HepG2 (cell line): ENCODE data around the gene GATAD2B. TPM values are rescaled to one million over a fixed set of nuclear protein-coding genes. Genes with fewer than 3 reads are reported as not detected.

Experiments
- ADNP ChIP-seq: sonication (generic); formaldehyde crosslinking; IDR thresholded peaks from 2 replicates; pipeline ENCODE4 v1.4.0; 2020; ENCODE audit warnings: missing genetic modification reagents
- ARHGAP35 ChIP-seq: sonication (generic); formaldehyde crosslinking; IDR thresholded peaks from 2 replicates; pipeline ENCODE4 v1.9.0; 2022; ENCODE audit warnings: mild to moderate bottlenecking, inconsistent platforms, moderate library complexity, missing genetic modification reagents, borderline replicate concordance
- ATF2 ChIP-seq: sonication (generic); formaldehyde crosslinking; IDR thresholded peaks from 2 replicates; pipeline ENCODE4 v1.4.0; 2020; ENCODE audit warnings: missing genetic modification reagents
- CREB3 ChIP-seq: sonication (generic); formaldehyde crosslinking; IDR thresholded peaks from 2 replicates; pipeline ENCODE4 v1.5.0; 2020; ENCODE audit warnings: missing genetic modification reagents
- ETS1 ChIP-seq: sonication (generic); formaldehyde crosslinking; IDR thresholded peaks from 2 replicates; pipeline ENCODE4 v1.4.0; 2020; ENCODE audit warnings: missing genetic modification reagents
- HCFC1 ChIP-seq: fragments of 150-350 bp; IDR thresholded peaks from 2 replicates; pipeline ENCODE4 v1.6.1; 2014; ENCODE audit warnings: low read depth, low read length
- HMGXB4 ChIP-seq, 2 experiments: sonication (generic) in 1 of 2; formaldehyde crosslinking in 1 of 2; IDR thresholded peaks; 2 replicates each; pipeline versions ENCODE4 v1.4.0 to v1.6.1; 2018 to 2020; ENCODE audit warnings: missing genetic modification reagents in 2 of 2, borderline replicate concordance in 1 of 2, low read depth in 1 of 2, mild to moderate bottlenecking in 1 of 2, missing biosample characterization in 1 of 2
- KDM1A ChIP-seq: IDR thresholded peaks from 2 replicates; pipeline ENCODE4 v1.6.1; 2016; ENCODE audit warnings: missing compliant biosample characterization
- MED8 ChIP-seq: sonication (generic); formaldehyde crosslinking; IDR thresholded peaks from 2 replicates; pipeline ENCODE4 v1.8.1; 2023; ENCODE audit warnings: mild to moderate bottlenecking, missing genetic modification reagents; ENCODE audit not compliant: insufficient replicate concordance
- ZFP36 ChIP-seq: fragments of 150-350 bp; IDR thresholded peaks from 2 replicates; pipeline ENCODE4 v1.6.1; 2018; ENCODE audit warnings: borderline replicate concordance, low read length, low read depth; ENCODE audit not compliant: partially characterized antibody
- ZFP62 ChIP-seq: sonication (generic); formaldehyde crosslinking; IDR thresholded peaks from 2 replicates; pipeline ENCODE4 v1.4.0; 2020; ENCODE audit warnings: missing genetic modification reagents
- ZFP82 ChIP-seq: sonication (generic); formaldehyde crosslinking; IDR thresholded peaks from 2 replicates; pipeline ENCODE4 v1.5.1; 2020; ENCODE audit warnings: mild to moderate bottlenecking, missing genetic modification reagents, borderline replicate concordance
- ZNF180 ChIP-seq: sonication (generic); formaldehyde crosslinking; IDR thresholded peaks from 2 replicates; pipeline ENCODE4 v1.4.0; 2020; ENCODE audit warnings: low read depth, missing genetic modification reagents, borderline replicate concordance
- polyA plus RNA-seq, 8 experiments: library from polyadenylated mRNA; depleted of rRNA in 3 of 8; stranded (reverse) in 7 of 8; unstranded in 1 of 8; fragments of >200 nt; fragmentation: Illumina TruSeq in 4 of 8; extraction: Trizol in 4 of 8; gene quantifications; 2 replicates each; pipeline versions ENCODE4 v1.2.1 to v1.2.3, GENCODE V29; 2011 to 2016; ENCODE audit warnings: low read depth in 4 of 8, missing spikeins in 1 of 8, mixed read lengths in 1 of 8; ENCODE audit not compliant: insufficient read depth in 1 of 8
- total RNA-seq, 5 experiments: library from RNA; depleted of rRNA; stranded (reverse); fragments of >200 nt; fragmentation: Illumina TruSeq; extraction: Trizol; gene quantifications; 2 replicates each; pipeline ENCODE4 v1.2.3, GENCODE V29; 2016; ENCODE audit warnings: low read depth in 1 of 5
- TF ChIP-seq, protein P1 (sequence below): sonication (generic); formaldehyde crosslinking; IDR thresholded peaks from 2 replicates; pipeline ENCODE4 v1.8.0; 2022; ENCODE audit warnings: missing genetic modification reagents, low read depth, mild to moderate bottlenecking, borderline replicate concordance
- TF ChIP-seq, protein P2 (sequence below): IDR thresholded peaks from 2 replicates; pipeline ENCODE4 v1.6.1; 2016; ENCODE audit warnings: low read depth, control low read depth
- TF ChIP-seq, protein P3 (sequence below): sonication (generic); formaldehyde crosslinking; IDR thresholded peaks from 2 replicates; pipeline ENCODE4 v1.5.0; 2020; ENCODE audit warnings: mild to moderate bottlenecking, missing genetic modification reagents, moderate library complexity

GATAD2B gene
- total and polyA plus RNA-seq, 2 of the 13 experiments (the other 11 are each of a cell fraction or from before 2014, with no cell fraction given) = 3.2 to 5.2 TPM

- TF ChIP-seq ZFP82 (CRISPR knock-in tag) (no peak; the same call in 1 of the 2 replicates), ARHGAP35 (CRISPR knock-in tag) (peak; percentile 63; the same call in 1 of the 2 replicates), KDM1A (CRISPR knock-in tag) (no peak), ETS1 (no peak), ZNF180 (CRISPR knock-in tag) (no peak), ATF2 (CRISPR knock-in tag) (no peak), HMGXB4 (CRISPR knock-in tag; IDR thresholded peaks at IDR 0.05; ENCODE audit: borderline replicate concordance in 1 of 2, low read depth in 1 of 2) (peak; percentile 39 to 75; a peak in 1 of 4 replicates), MED8 (CRISPR knock-in tag) (peak; percentile 60), ADNP (no peak), CREB3 (CRISPR knock-in tag) (no peak), ZFP36 (no peak), HCFC1 (no peak), ZFP62 (CRISPR knock-in tag) (no peak)
- TF ChIP-seq, protein P1, sequence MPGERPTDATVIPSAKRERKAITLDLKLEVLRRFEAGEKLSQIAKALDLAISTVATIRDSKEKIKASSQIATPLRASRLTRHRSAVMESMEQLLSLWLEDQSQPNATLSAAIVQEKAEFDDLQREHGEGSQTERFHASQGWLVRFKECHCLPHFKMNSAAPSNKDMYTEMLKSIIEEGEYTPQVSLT (CRISPR knock-in tag) = no peak
- TF ChIP-seq, protein P2, sequence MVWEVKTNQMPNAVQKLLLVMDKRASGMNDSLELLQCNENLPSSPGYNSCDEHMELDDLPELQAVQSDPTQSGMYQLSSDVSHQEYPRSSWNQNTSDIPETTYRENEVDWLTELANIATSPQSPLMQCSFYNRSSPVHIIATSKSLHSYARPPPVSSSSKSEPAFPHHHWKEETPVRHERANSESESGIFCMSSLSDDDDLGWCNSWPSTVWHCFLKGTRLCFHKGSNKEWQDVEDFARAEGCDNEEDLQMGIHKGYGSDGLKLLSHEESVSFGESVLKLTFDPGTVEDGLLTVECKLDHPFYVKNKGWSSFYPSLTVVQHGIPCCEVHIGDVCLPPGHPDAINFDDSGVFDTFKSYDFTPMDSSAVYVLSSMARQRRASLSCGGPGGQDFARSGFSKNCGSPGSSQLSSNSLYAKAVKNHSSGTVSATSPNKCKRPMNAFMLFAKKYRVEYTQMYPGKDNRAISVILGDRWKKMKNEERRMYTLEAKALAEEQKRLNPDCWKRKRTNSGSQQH (CRISPR knock-in tag) = no peak; the same call in 1 of the 2 replicates
- TF ChIP-seq, protein P3, sequence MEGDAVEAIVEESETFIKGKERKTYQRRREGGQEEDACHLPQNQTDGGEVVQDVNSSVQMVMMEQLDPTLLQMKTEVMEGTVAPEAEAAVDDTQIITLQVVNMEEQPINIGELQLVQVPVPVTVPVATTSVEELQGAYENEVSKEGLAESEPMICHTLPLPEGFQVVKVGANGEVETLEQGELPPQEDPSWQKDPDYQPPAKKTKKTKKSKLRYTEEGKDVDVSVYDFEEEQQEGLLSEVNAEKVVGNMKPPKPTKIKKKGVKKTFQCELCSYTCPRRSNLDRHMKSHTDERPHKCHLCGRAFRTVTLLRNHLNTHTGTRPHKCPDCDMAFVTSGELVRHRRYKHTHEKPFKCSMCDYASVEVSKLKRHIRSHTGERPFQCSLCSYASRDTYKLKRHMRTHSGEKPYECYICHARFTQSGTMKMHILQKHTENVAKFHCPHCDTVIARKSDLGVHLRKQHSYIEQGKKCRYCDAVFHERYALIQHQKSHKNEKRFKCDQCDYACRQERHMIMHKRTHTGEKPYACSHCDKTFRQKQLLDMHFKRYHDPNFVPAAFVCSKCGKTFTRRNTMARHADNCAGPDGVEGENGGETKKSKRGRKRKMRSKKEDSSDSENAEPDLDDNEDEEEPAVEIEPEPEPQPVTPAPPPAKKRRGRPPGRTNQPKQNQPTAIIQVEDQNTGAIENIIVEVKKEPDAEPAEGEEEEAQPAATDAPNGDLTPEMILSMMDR (CRISPR knock-in tag) = peak; percentile 14; the same call in 1 of the 2 replicates
Observed at GRCh38 chr1:153783233-153784190, 139.3 kb downstream of the GATAD2B start (continued).
